GM18507 (cell line): ENCODE data around the gene NOP56.
A peak's percentile ranks its signal among the peaks of the same experiment; 100 is the strongest.
"Not testable (repeated sequence)": the region's sequence is repeated elsewhere in the genome, so short reads cannot be mapped to it uniquely, and the experiment has no call there.

Source experiments
- DNase-seq: peaks from one replicate; pipeline ENCODE4 v3.0.0; 2011; ENCODE audit warnings: low read depth; ENCODE audit not compliant: insufficient read length; ENCODE audit errors: extremely low spot score
- FAIRE-seq: peaks from 2 replicates; lab custom pipeline; 2011; peaks lifted over from hg19 to GRCh38; lab: Jason Lieb, UNC

The NOP56 gene

GRCh38 chr20:2672446-2672845 is 20.0 kb downstream of the NOP56 start:
- no peak for DNase-seq
- FAIRE-seq, result no peak

DNA sequence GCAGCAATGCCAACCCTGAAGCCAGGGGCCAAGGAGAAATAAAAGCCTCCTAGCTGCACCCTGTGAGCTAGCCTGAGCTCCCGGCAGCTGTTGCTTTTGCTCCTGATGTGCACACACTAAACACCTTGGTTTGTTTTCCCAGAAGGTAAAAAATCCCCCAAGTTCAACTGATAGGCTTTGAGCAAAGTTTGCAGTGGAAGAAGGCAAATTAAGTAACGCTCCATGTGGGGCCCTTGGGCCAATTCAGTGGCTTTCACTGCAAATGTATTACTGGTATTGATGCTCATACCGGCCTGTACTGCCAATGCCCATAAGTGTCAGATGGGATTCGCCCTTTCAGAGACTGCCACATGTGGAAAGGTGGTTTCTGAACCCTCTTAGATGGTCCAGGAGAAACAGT is 21.0 kb downstream of the NOP56 start:
- FAIRE-seq (no peak), DNase-seq (no peak)

- FAIRE-seq (no peak), DNase-seq (no peak)
Measured at GRCh38 chr20:2680046-2680445, 27.6 kb downstream of the NOP56 start.

- DNase-seq, result not testable (repeated sequence)
Measured at GRCh38 chr20:2682040-2682439, 29.6 kb downstream of the NOP56 start.

GRCh38 chr20:2684817-2685216 is 32.4 kb downstream of the NOP56 start:
- not testable (repeated sequence) for DNase-seq, FAIRE-seq

More at GRCh38 chr20:2682040-2682439, 29.6 kb downstream of the NOP56 start:
- FAIRE-seq, result not testable (repeated sequence)

- DNase-seq, result no peak
- no peak for FAIRE-seq
Measured at GRCh38 chr20:2687514-2687913, 35.1 kb downstream of the NOP56 start.

DNA sequence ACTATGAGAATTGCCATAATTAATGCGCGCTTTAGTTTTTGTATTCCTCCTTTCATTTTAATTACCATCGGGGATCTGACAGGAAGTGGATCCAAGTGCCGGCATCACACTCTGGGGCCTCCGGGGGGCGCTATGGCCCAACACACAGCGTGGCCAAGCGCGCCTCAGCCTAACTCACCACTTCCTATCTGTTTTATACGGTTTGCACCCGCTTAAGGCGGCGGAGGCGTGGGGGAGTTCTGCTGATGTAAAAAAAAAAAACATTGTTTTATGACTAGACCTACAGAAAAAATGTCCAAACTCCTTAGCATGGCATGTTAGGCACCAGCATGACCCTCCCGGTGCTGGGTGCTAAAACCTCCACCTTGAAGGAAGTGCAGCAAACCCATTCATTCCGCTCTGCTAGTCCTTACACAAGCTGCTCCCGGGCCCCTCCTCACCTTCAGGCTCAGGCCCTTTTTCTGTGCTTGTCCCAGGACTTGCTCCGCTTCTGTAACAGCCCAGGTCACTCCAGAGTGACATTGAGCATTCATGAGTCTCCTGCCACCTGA is 35.7 kb downstream of the NOP56 start:
- FAIRE-seq, result peak; percentile 70
- DNase-seq, result no peak

DNA sequence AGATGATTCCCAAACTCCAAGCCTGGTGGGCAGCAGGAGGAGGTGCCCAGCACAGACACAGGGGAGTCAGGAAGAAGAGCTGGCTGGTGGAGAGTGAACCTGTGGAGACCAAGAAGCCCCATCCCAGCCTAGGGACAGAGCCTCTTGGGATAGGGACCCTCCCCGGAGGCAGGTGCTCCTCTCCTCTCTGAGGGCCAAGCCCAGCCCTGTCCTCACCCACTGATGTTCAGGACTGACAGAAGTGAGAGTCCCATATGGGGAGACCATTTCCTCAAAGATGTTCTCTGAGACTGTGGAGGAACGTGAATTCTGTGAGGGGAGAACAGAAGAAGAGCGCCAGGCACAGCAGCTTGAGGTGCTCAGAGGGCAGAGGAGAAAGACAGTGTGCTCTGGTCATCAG is 37.8 kb downstream of the NOP56 start:
- no peak for DNase-seq
- FAIRE-seq, result no peak

GRCh38 chr20:2690718-2691117 is 38.3 kb downstream of the NOP56 start:
- no peak for DNase-seq
- FAIRE-seq, result no peak

DNA sequence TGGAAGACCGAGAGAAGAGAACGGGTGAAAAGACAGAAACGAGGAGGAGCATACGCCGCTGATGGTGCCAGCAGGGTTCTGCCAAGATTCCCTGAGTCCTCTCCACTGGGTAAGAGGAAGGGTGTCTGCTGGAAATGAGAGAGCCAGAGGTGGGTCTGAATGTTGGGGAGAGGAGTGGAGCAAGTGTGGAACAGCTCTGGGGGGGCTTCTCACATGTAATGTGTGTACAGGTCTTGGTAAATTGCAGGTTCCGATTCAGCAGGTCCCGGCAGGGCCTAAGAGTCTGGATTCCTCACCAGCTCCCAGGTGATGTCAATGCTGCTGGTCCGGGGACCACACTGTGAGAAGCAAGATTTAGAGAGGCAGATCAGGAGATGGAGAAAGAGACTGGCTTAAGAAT is 38.7 kb downstream of the NOP56 start:
- no peak for FAIRE-seq
- DNase-seq, result no peak

DNA sequence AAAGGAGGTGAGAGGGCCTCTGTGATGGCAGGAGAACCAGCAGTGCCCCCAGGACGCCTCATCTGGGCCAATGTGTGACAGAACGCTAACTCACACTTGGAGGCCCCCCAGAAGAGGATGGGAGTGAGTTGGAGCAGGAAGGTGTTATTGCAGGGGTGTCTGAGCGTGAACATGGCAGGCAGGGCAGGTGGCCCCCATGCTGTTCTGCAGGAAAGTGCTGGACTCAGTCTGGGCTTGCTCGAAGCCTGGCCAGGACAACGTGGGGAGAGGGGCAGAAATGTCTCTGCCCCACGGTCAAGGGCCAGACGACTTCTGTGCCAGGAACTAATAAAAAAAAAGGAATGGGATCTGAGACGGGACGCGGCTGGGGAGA is 39.2 kb downstream of the NOP56 start:
- DNase-seq (no peak), FAIRE-seq (no peak)

- DNase-seq, result no peak
Measured at GRCh38 chr20:2692036-2692885, 39.8 kb downstream of the NOP56 start, which contains the start of gene EBF4. TSS of gene EBF4 (plus strand) at chr20:2692780. CDS start at chr20:2693646, 866 bp downstream.

DNA sequence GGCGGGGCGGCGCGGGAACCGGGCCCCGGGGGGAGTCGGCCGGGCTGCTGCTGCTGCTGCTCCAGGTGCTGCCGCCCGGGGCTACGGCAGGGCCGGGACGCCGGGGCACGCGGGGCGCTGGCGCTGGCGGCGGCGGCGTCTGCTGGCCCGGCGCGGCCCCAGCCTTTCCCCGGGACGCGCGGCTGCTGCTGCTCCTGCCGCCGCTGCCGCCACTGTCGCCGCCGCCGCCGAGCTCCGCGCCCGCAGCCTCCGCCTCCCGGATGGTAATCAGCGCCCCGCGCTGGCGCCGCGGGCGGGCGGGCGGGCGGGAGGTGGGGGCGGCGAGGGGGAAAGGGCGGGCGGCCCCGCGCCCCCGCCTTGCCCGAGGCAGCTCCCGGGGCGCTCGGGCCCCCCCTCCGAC is 40.5 kb downstream of the NOP56 start:
- FAIRE-seq, result no peak

More at GRCh38 chr20:2692036-2692885, 39.8 kb downstream of the NOP56 start, which contains the start of gene EBF4:
- FAIRE-seq, result no peak

DNA sequence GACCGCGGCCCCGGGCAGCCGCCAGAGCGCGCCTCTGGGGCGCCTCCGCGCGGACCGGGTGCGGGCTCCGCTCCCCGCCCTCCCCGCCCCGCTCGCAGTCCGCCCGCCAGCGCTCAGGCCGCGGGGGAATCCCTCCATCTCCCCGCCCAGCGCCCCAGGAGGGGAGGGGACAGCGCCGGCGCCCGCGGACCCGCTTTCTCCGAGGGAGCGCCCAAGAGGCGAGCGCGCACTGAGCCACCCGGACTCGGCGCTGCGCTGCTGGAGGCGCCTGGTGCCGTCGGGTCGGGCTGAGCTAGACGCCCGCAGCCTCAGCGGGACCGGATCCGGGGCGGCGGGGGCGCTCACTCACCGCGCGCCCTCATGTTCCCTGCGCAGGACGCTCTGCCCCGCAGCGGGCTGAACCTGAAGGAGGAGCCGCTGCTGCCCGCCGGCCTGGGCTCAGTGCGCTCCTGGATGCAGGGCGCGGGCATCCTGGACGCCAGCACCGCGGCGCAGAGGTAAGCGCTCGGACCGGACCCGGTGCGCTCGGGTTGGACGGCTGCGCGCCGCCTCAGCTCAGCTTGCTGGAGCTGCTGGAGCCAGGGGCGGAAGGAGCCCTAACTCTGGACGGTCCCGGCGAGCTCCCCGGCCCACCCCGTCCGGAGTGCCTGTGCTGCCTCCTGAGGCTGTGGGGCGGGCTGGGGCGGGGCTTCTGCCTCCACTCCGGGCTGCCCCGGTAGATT is 41.0 kb downstream of the NOP56 start:
- FAIRE-seq (no peak), DNase-seq (no peak)

More for the DNA sequence above, 40.5 kb downstream of the NOP56 start:
- no peak for DNase-seq

- FAIRE-seq (no peak), DNase-seq (no peak)
Measured at GRCh38 chr20:2694008-2694471, 41.6 kb downstream of the NOP56 start.

DNA sequence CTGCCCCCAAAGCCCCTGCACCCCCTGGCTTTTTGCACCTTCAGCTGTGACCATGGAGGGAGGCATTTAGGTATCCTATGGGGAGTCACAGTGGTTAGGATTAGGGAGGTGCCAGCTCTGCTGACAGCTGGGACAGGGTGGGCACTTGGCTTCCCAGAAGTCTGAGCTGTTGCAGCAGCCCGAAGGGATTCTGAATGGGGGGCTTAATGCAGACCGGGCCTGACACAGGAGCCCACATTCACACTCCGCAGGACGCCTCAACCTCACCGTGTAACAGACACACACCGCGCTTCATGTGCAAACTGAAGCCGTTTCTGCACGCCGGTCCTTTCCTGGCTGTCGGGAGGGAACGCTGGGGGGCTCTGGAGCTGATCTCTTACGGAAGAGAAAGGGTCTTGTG is 42.1 kb downstream of the NOP56 start:
- DNase-seq (no peak), FAIRE-seq (no peak)

DNA sequence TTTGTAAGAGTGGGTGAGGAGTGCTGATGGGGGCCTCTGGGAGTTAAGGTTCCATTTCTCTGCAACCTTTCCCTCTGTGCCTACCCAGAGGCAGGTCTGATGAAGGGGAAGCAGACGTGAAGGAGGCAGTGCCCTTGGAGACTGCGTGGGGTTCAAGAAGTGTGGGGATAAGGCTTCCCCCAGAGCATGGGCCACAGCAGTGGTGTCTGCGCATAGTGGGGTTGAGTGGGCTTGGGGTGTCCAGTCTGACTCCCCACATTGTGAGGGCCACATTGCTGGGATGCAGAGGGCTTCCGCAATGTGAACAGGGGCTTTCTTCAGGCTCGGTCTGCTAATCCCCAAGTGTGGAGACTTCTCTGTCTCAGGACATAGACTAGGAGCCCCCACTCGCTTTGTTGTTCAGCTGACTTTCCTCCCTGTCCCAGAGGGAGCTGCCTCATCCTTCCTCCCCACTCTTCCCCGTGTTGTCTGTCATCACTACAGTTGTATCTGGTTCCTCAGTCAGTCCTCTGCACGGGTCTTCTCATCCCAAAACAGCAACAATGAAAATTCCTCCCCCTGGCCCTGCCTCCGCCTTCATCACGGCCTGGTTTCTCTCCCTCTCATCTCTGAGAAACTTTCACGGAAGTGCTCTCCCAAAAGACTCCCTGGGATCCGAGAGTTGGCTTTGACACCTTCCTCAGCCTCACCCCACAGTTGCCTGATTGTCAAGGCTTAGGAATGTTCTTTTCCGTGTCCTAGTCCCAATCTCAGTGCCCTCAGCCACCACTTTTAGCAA is 43.0 kb downstream of the NOP56 start:
- DNase-seq (no peak), FAIRE-seq (no peak)

GRCh38 chr20:2695984-2696525 is 43.6 kb downstream of the NOP56 start:
- not testable (repeated sequence) for FAIRE-seq, DNase-seq

- no peak for FAIRE-seq
Measured at GRCh38 chr20:2696646-2697045, 44.2 kb downstream of the NOP56 start.

More at GRCh38 chr20:2696646-2697045, 44.2 kb downstream of the NOP56 start:
- DNase-seq, result no peak
